Lower leg skin (tissue), 4 donors: ENCODE data around the gene NKX6-2. TPM values are rescaled to one million over a fixed set of nuclear protein-coding genes. Genes with fewer than 3 reads are reported as not detected.

Source experiments
- DNase-seq, 2 donors: peaks; one replicate each; pipeline ENCODE4 v3.0.0-alpha.2; 2019; ENCODE audit warnings: low spot score in 2 of 2
- H3K4me3 ChIP-seq: fragments of 200-600 bp; sonication (generic); 2 replicates; pipeline ENCODE4 v1.5.1; 2017; ENCODE audit warnings: mild to moderate bottlenecking, low read depth; ENCODE audit not compliant: poor library complexity, severe bottlenecking
- CTCF ChIP-seq, 3 donors: fragments of 450-650 bp; IDR thresholded peaks; one replicate each; pipeline ENCODE4 v1.5.1; 2016; ENCODE audit warnings: antibody characterized with exemption in 3 of 3, mild to moderate bottlenecking in 3 of 3, moderate library complexity in 2 of 3
- POLR2A ChIP-seq, 2 donors: fragments of 450-650 bp; IDR thresholded peaks; one replicate each; pipeline ENCODE4 v1.6.1; 2016 to 2017; ENCODE audit warnings: antibody characterized with exemption in 2 of 2, mild to moderate bottlenecking in 1 of 2, moderate library complexity in 1 of 2
- WGBS, 2 donors: methylation state at CpG; one replicate each; pipeline ENCODE4 v1.1.5; 2018; 5-methylcytosine and 5-hydroxymethylcytosine counted together
- intact Hi-C: fragments of 100-400 bp; cut with DNase I; formaldehyde crosslinking; loops from one replicate; pipeline ENCODE4 v1.15.0; 2023; ENCODE audit warnings: low total_unique reads
- total RNA-seq, 4 donors: library from RNA; depleted of rRNA; stranded (reverse); fragments of >200 nt; gene quantifications; one replicate each; pipeline ENCODE4 v1.1.0, GENCODE V29; 2016

Gene NKX6-2
- total RNA-seq, 4 donors from 2014 or later, result not detected

DNA sequence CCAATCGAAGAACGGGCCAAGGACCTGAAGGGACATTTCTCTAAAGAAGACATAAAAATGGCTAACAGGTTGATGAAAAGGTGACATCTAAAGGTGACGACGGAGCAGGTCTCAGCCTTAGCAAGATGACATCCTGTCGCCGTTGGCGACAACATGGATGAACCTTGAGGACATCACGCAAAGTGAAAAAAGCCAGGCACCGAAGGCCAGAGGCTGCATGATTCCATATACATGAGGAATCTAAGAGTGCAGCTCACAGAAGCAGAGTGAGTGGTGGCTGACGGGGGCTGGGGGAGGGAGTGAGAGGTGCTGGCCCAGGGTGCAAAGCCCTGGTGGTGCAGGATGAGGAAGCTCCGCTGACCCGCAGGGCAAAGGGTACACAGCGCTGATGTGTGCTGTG, 34.1 kb upstream of the NKX6-2 start:
- H3K4me3 ChIP-seq, result no peak overlapping the region
- TF ChIP-seq CTCF (IDR thresholded peaks at IDR 0.05), result no peak
- TF ChIP-seq POLR2A (IDR thresholded peaks at IDR 0.05), result no peak
- WGBS, 2 donors, result 92 to 93% methylated on average over 13 of the region's 13 CpGs
- intact Hi-C loops, result no loop called here
- peak in 1 of 2 donors; percentile 52 for DNase-seq

- H3K4me3 ChIP-seq, result no peak overlapping the region
- WGBS, 2 donors, result 79 to 83% methylated on average over 29 of the region's 29 CpGs
- intact Hi-C loops, result no loop called here
- TF ChIP-seq POLR2A (IDR thresholded peaks at IDR 0.05) (no peak), CTCF (IDR thresholded peaks at IDR 0.05) (no peak)
- peak in 1 of 2 donors; percentile 76 for DNase-seq
Observed at GRCh38 chr10:132817701-132818211, 31.8 kb upstream of the NKX6-2 start.

DNA sequence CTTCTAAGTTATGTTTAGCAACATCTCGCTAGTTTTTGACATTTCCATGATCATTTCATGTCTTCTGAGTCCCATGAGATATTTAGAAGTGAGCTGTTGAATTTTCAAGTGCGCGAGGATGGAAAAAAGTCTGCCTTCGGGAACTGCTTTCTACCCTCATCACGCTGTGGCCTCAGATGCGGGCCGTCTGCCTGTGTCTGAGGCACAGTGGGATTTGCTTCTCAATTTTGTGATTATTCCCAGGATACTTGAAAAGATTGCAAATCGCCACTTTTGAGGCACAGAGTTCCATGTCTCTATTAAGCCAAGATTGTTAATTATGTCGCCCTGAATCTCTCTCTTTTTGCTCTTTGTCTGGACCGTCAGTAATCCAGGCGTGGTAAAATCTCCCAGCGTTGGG, 30.8 kb upstream of the NKX6-2 start:
- TF ChIP-seq CTCF (IDR thresholded peaks at IDR 0.05) (no peak), POLR2A (IDR thresholded peaks at IDR 0.05) (no peak)
- intact Hi-C loops, result no loop called here
- 71 to 80% methylated on average over 12 of the region's 12 CpGs for WGBS, 2 donors
- no peak overlapping the region for H3K4me3 ChIP-seq
- peak in 1 of 2 donors; percentile 17 for DNase-seq

DNA sequence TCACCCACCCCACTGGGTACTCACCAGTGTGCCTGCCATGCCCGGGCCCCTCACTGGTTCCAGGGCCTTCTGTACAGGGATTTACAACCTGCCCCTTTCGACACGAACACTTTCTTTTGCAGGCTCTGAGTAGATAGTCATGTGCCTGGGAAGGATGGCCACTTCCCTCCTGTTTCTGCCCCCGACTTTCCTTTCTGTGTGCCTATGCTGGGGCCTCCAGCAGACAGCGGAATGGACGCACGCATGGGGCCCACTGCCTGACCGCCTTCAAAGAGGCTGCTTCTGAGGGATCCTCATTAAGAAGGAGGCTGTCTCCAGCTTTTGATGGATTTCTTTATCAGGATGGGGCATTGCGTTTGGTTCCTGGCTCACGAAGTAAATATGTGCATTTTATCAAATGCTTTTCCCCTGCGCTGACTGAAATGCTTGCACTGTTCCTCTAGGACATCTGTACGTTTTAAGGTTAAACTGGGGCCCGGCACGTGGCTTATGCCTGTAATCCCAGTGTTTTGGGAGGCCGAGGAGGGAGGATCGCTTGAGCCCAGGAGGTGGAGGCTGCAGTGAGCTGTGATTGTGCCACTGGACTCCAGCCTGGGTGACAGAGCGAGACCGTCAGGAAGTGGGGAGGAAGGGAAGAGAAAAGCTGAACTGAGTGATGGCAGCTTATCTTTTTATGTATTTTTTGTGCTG, 29.4 kb upstream of the NKX6-2 start:
- intact Hi-C loops, result no loop called here
- 76% methylated on average over 18 of the region's 18 CpGs for WGBS, 2 donors
- H3K4me3 ChIP-seq, result no peak overlapping the region
- TF ChIP-seq POLR2A (IDR thresholded peaks at IDR 0.05) (no peak), CTCF (IDR thresholded peaks at IDR 0.05) (no peak)
- peak in 1 of 2 donors; percentile 60 for DNase-seq

DNA sequence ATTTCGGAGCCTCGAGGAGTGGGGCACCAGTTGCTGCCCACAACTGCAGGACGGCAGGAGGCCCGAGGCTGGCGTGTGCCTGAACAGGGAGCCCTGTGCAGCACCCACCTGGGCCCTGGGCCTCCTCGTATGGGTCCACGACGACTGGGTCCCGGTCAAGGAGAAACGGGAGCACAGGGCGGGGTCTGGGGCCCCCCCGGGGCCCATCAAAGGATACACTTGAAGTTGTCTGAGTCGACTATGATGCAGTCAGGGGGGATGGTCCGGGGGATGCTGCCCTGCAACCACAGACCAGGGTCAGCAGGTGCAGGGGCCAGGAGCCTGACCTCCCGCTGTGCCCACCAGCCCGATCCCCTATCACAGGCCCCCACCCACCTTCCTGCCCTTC, 28.5 kb upstream of the NKX6-2 start:
- TF ChIP-seq POLR2A (IDR thresholded peaks at IDR 0.05), result no peak
- TF ChIP-seq CTCF (IDR thresholded peaks at IDR 0.05), result no peak
- DNase-seq, result peak in 1 of 2 donors; percentile 82
- H3K4me3 ChIP-seq, result no peak overlapping the region
- 72 to 74% methylated on average over 16 of the region's 16 CpGs for WGBS, 2 donors
- intact Hi-C loops, result no loop called here
